ENCODE data around the gene ELAVL1.

The ELAVL1 gene

DNA sequence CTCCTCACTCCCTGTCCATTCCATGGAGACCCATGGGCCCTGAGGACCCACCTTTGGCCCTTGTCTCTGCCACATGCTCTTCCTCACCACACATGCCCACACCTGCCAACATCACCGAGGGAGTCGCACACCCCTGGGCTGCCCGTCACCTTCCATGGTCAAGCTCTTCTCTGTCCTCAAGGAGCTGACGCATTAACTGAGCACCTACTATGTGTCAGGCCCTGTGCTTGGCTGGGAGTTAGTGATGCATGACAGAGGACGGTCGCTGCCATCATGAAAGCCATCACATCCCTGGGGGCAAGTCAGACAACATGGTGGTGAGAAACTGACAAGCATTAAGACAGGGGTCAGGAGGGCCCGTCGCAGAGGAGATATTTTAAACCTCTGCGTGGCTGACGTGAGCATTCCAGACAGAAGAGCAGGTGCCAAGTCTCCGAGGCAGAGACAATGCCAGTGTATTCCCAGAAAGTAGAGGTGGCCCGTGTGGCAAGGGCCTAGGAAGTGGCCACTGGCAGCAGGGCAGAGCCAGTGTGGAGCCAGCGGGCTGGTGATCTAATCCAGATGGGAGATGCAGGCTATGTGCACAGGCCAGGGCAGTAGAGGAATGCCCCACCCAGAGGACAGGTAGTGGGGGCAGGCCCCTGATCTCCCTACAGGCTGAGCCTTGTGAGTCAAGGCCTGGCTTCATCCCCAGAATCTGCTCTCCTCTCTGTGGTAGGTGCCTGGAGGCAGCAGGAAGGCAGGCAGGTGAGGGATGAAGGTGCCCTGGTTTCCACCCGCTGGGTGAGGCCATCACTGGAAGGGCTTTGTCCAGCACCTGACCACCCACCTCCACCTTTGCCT lies 21.2 kb downstream of the ELAVL1 start:
- DNase-seq: no peak

DNA sequence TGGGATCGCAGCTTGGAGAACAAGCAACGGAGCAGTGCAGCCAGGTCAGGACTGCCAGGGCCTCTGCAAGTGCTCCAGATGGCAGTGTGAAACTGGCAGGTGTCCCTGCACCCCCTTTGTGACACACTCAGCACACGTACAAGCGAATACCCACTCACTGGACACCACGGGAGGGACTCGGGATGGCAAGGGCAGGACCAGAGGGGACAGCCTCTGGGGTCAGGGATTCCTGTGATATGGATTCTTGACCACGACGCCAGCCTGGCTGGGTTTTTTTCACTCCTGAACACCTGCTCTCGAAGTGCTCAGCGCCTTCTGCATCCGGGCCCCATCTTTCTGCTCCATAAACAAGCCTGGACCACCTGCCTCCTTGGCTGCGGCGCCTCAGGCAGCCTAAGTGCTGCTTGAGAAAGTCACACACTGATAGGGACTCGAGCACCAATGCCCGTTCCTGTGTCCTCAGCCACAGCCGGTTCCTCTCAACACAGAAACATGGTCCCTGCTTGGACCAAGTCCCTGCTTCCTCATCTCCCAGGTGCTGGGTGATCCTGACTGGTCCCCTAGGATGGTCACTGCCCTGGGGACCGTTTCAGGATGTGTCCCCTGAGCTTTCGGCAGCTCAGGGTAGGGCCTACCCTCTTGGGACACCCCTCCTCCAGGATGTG lies 22.0 kb downstream of the ELAVL1 start:
- no peak for DNase-seq

GRCh38 chr19:7982651-7983099 lies 22.8 kb downstream of the ELAVL1 start:
- no peak for DNase-seq

GRCh38 chr19:7982103-7982502 lies 23.3 kb downstream of the ELAVL1 start:
- no peak for DNase-seq

GRCh38 chr19:7981661-7982060 lies 23.8 kb downstream of the ELAVL1 start:
- DNase-seq: no peak

DNA sequence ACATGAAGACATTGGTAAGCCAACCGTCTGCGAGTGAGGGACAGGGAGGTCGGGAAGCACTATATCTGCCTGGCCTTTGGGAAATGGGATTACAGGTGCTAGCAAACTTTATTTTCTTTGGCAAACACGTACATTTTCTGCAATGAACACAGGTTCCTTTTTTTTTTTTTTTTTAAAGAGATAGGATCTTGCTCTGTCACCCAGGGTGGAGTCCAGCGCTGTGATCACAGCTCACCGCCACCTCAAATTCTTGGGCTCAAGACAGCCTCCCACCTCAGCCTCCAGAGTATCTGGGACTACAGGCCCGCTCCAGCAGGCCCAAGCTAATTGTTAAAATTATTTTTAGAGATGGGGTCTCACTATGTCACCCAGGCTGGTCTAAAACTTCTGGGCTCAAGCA lies 24.2 kb downstream of the ELAVL1 start:
- no peak for DNase-seq

DNA sequence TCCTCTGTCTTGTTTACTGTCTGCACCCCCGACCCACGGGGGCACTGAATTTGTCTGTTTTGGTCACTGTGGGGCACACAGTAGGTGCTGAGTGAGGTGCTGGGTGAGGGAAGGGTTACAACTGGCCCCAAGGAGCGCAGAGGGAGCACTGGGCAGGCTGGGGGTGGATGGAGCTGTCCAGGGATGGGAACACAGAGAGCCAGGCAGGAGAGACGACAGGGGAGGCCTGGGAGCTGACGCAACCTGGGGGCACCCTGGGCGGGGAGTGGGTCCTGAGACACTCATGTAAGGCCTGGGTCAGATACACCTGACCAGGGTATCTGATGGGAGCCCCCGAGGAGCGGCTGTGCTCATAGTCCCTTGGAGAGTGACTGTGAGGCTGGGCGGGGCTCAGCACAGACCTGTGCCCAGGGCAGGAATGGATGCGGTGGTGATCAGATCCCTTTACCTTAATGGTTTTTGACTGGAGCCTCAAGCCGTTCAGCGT lies 24.8 kb downstream of the ELAVL1 start:
- DNase-seq: no peak

GRCh38 chr19:7980168-7980567 lies 25.3 kb downstream of the ELAVL1 start:
- DNase-seq: no peak

DNA sequence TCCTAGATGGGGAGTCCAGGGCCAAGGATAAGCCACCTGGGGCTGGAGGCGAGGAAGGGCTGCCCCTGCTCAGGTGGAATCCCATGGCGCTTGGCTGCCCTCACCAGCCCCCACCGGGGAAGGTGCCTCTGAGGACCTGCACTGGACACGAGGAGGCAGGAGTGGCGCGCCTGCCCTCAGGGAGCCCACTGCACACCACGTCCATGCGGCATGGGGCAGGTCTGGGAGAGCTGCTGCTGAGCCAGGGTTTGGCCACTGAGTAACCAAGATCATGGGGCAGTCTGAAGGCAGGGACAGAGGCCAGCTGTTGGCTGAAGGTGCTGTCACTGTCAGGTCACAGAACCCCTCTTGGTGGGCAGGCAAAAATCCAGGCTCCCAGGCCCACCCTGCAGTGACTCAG lies 25.9 kb downstream of the ELAVL1 start:
- no peak for DNase-seq

DNA sequence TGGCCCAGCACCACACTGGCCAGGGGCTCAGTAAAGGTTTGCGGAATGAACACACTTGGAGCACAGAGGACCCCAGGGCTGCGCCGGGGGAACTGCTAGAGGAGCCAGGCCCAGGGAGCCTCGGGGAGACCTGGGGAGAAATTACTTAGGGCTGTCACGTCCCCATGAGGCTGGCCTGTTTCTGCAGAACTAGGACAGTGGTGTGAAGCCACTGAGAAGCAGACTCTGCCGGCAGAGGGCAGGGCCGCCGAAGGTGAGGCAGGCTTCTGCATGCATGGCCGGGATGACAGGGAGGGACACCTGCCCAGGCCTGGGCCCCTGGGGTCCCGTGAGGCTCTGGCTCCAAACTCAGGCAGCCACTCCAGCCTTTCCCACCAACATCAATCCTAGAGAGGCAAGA lies 26.4 kb downstream of the ELAVL1 start:
- no peak for DNase-seq

DNA sequence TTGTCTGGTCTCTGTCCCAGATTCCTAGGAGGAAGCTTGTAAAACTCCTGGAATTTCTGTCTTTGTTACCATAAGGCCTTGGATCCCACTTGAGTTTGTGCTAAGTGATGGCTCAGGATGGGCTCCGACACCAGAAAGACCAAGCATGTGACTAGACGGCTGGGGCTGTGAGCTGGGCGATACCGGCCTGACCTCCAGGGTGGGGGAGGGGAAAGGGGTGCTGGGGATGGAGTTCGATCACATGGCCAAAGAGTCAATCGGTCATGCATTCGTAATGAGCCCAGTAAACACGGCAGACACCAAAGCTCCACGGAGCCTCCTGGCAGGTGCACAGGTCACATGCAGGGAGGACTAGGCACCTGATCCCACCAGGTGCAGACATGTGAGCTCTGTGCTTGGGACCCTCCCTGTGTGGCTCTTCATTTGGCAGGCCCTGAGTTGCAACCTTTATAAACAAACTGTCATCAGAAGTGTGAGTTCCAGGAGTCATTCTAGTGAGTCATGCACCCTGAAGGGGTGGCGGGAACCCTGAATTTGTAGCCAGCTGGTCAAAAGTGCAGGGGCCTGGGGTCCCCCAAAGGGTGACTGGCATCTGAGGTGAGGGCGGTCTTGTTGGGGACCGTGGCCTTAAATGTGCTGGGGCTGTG lies 27.1 kb downstream of the ELAVL1 start:
- no peak for DNase-seq

GRCh38 chr19:7977723-7978040 lies 27.8 kb downstream of the ELAVL1 start:
- no peak for DNase-seq

GRCh38 chr19:7977021-7977722 lies 28.3 kb downstream of the ELAVL1 start:
- no peak for DNase-seq

- DNase-seq: no peak
These were observed 29.0 kb downstream of the ELAVL1 start for GRCh38 chr19:7976461-7976860.

DNA sequence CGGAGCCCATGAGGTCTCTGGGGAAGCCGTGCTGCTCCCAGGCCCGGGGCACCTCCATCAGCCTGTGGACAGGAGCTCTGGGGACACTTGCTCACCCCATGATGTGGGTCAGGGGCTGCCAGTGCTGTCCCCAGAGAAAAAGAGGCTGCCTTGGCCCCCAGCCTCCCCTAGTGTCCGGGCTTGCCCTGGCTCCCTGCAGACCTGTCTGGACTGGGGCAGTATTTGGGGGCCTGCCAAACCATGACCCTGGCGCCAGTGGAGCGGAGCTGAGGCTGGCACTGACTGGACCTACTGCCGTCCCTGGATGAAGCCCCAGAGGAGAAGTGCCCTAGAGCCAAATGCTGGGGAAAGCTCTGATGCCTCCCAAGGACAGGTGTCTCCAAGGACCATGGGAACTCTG lies 30.4 kb downstream of the ELAVL1 start:
- no peak for DNase-seq

- DNase-seq: no peak
These were observed 31.6 kb downstream of the ELAVL1 start for GRCh38 chr19:7973883-7974282.

DNA sequence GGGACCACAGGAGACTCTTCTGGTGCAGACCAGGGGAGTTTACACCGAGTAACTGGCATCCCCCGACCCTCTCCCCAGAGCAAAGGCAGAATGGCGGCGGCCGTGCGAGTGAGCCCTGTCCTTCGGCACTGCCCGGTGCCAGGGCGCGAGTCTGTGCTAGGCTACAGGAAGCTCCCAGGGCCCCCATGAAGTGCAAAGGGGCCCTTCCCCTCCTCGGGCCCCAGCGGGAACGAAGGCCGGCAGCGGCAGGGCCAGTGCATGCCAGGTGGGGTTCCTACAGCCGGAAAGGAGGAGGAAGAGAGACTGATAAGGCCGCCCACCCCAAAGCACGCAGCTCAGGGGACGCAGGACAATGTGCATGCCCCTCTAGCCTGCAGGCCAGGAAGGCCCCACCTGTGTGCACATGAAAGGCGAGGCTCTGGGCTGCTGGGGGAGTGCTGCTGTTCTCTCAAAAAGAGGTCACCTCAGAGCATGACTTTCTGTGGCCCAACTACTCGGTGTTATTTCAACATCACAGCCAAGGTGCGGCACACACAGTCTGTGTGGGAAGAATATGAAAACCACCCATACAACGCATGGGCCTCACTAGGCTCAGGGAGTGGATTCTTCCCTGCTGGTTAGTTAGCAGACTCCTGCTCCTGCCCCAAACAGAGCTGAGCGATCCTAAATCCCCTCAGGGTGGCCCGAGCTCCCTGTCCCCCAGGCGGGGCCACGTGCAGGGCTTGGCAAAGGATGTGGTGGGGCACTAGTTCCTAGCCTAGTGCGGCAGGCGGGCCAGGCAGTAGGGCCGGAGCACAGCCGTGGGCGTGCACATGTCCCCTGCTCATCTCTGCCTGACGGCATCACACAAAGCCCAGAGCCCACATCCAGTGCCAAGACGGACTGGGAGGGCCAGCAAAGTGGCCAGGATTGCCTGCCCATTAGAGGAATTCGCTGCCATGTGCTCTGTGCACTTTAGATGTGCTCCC lies 33.6 kb downstream of the ELAVL1 start:
- DNase-seq: no peak

- DNase-seq: peak; percentile 36
These were observed 34.6 kb downstream of the ELAVL1 start for GRCh38 chr19:7970716-7971448.

GRCh38 chr19:7969555-7969939 lies 35.9 kb downstream of the ELAVL1 start:
- no peak for DNase-seq

GRCh38 chr19:7968796-7969554 lies 36.5 kb downstream of the ELAVL1 start:
- DNase-seq: no peak
